Ovary (tissue), 3 donors: Measurements from ENCODE around the gene ARHGAP22.

Source experiments
- CTCF ChIP-seq, 3 donors: fragments of 450-650 bp in 2 of 3; fragments of 200-600 bp in 1 of 3; IDR thresholded peaks; one replicate each; pipeline versions ENCODE4 v1.5.1 to v1.8.0; 2016 to 2022; ENCODE audit warnings: antibody characterized with exemption in 3 of 3, mild to moderate bottlenecking in 1 of 3
- EP300 ChIP-seq: sonication (generic); formaldehyde crosslinking; IDR thresholded peaks from one replicate; pipeline ENCODE4 v1.6.1; 2017; ENCODE audit warnings: antibody characterized with exemption
- POLR2A ChIP-seq: fragments of 450-650 bp; IDR thresholded peaks from one replicate; pipeline ENCODE4 v1.6.1; 2017; ENCODE audit warnings: antibody characterized with exemption, mild to moderate bottlenecking, moderate library complexity
- donor health status: DM: no; HTN: no; CAD: no.

GRCh38 chr10:48640326-48640725 is 35.5 kb upstream of the ARHGAP22 start:
- no peak for TF ChIP-seq CTCF (IDR thresholded peaks at IDR 0.05)
- no peak for TF ChIP-seq EP300
- TF ChIP-seq POLR2A: no peak
